GM13977 (cell line): Measurements from ENCODE around the gene KLHL34.

ENCODE experiments used
- DNase-seq: peaks from one replicate; pipeline ENCODE4 v3.0.0; 2012; ENCODE audit warnings: low spot score
- CTCF ChIP-seq: IDR thresholded peaks from 2 replicates; pipeline ENCODE4 v1.5.1; 2012; ENCODE audit warnings: mild to moderate bottlenecking, control low read depth; ENCODE audit not compliant: insufficient read depth; ENCODE audit errors: extremely low read depth, missing control alignments
- in situ Hi-C: fragments of 300-500 bp; cut with MboI; formaldehyde crosslinking; loops from one replicate; pipeline ENCODE4 v1.12.0; 2022; ENCODE audit warnings: low sequenced_read_pairs, low pct_unique_long_range_greater_than_20kb, mixed read lengths, inconsistent platforms; ENCODE audit not compliant: unreplicated experiment

The KLHL34 gene

GRCh38 chrX:21638311-21638710, 19.8 kb downstream of the KLHL34 start:
- DNase-seq = no peak
- TF ChIP-seq CTCF = no peak
- in situ Hi-C loops = no loop called here

GRCh38 chrX:21632027-21632426, 26.1 kb downstream of the KLHL34 start:
- DNase-seq = no peak
- in situ Hi-C loops = no loop called here
- TF ChIP-seq CTCF = no peak

- TF ChIP-seq CTCF = no peak
- in situ Hi-C loops = no loop called here
- DNase-seq = no peak
Measured at GRCh38 chrX:21623778-21624501, 34.2 kb downstream of the KLHL34 start.

- in situ Hi-C loops = no loop called here
- DNase-seq = no peak
- no peak for TF ChIP-seq CTCF
Measured at GRCh38 chrX:21620234-21620633, 37.9 kb downstream of the KLHL34 start.

GRCh38 chrX:21616386-21616785, 41.7 kb downstream of the KLHL34 start:
- no peak for DNase-seq
- TF ChIP-seq CTCF = no peak
- in situ Hi-C loops = no loop called here

GRCh38 chrX:21612154-21612553, 46.0 kb downstream of the KLHL34 start:
- no peak for DNase-seq
- in situ Hi-C loops = no loop called here

More at GRCh38 chrX:21612154-21612553, 46.0 kb downstream of the KLHL34 start:
- TF ChIP-seq CTCF = no peak
